CD4-positive, alpha-beta T cell treated with Interleukin-15 for 4 hours (primary cell): ENCODE data around the gene UFSP2.
A peak's percentile ranks its signal among the peaks of the same experiment; 100 is the strongest.

Source experiments
- DNase-seq: peaks from one replicate; pipeline ENCODE4 v3.0.0-alpha.2; 2020; ENCODE audit warnings: low spot score

Gene UFSP2

GRCh38 chr4:185425647-185426352, at the start of gene UFSP2:
Gene UFSP2, minus strand, starts transcription at chr4:185425964. Its CDS starts 96 bp downstream, at chr4:185425868.
- peak; percentile 88 for DNase-seq

- no peak for DNase-seq
Observed at GRCh38 chr4:185473247-185473646, 47.5 kb upstream of the UFSP2 start.

- no peak for DNase-seq
Observed at GRCh38 chr4:185472103-185472542, 46.4 kb upstream of the UFSP2 start.

- peak; percentile 90 for DNase-seq
Observed at GRCh38 chr4:185471235-185472102, 45.7 kb upstream of the UFSP2 start, which contains the start of gene CCDC110. Gene CCDC110, minus strand, starts transcription at chr4:185471733. Its CDS starts 50 bp downstream, at chr4:185471683.

- peak; percentile 43 for DNase-seq
Observed at GRCh38 chr4:185470501-185471195, 44.9 kb upstream of the UFSP2 start.

- DNase-seq = no peak
Observed at GRCh38 chr4:185469580-185470154, 43.9 kb upstream of the UFSP2 start.

GRCh38 chr4:185468999-185469398, 43.2 kb upstream of the UFSP2 start:
- no peak for DNase-seq

GRCh38 chr4:185467991-185468390, 42.2 kb upstream of the UFSP2 start:
- no peak for DNase-seq

- DNase-seq = no peak
Observed at GRCh38 chr4:185467101-185467500, 41.3 kb upstream of the UFSP2 start.

- DNase-seq = no peak
Observed at GRCh38 chr4:185465707-185466106, 39.9 kb upstream of the UFSP2 start.

GRCh38 chr4:185464887-185465286, 39.1 kb upstream of the UFSP2 start:
- no peak for DNase-seq

GRCh38 chr4:185464183-185464582, 38.4 kb upstream of the UFSP2 start:
- DNase-seq = no peak

GRCh38 chr4:185463541-185463940, 37.8 kb upstream of the UFSP2 start:
- no peak for DNase-seq

GRCh38 chr4:185461565-185461964, 35.8 kb upstream of the UFSP2 start:
- DNase-seq = no peak

- no peak for DNase-seq
Observed at GRCh38 chr4:185457136-185457535, 31.4 kb upstream of the UFSP2 start.

GRCh38 chr4:185456131-185456530, 30.4 kb upstream of the UFSP2 start:
- no peak for DNase-seq

GRCh38 chr4:185445209-185445608, 19.4 kb upstream of the UFSP2 start:
- DNase-seq = no peak

GRCh38 chr4:185441479-185441878, 15.7 kb upstream of the UFSP2 start:
- no peak for DNase-seq

GRCh38 chr4:185437809-185438208, 12.0 kb upstream of the UFSP2 start:
- DNase-seq = no peak

- DNase-seq = no peak
Observed at GRCh38 chr4:185435466-185435865, 9.7 kb upstream of the UFSP2 start.

GRCh38 chr4:185429660-185430059, 3.9 kb upstream of the UFSP2 start:
- no peak for DNase-seq
